Calu3 (cell line): ENCODE measurements around the gene KCNIP3. TPM values are rescaled to one million over a fixed set of nuclear protein-coding genes. Genes with fewer than 3 reads are reported as not detected.

ENCODE experiments used
- BruUV-seq: library from RNA; stranded (reverse); fragments of 400-500 nt; replicated peaks from 2 replicates; lab custom pipeline; 2021; lab: Mats Ljungman, UMichigan
- CTCF ChIA-PET: fragments of 300-600 bp; sonication (Branson Sonifier 250); formaldehyde crosslinking; loops from one replicate; lab custom pipeline; 2022; ENCODE audit warnings: antibody characterized with exemption; lab: Charles Lee
- DNase-seq: peaks from one replicate; pipeline ENCODE4 v3.0.0; 2022
- H3K27ac Mint-ChIP-seq: one replicate; pipeline ENCODE4 v1.8.0; 2022; ENCODE audit warnings: mixed read lengths; ENCODE audit not compliant: unreplicated experiment
- H3K27me3 Mint-ChIP-seq: one replicate; pipeline ENCODE4 v1.8.0; 2022; ENCODE audit warnings: mixed read lengths; ENCODE audit not compliant: unreplicated experiment
- H3K36me3 Mint-ChIP-seq: one replicate; pipeline ENCODE4 v1.8.0; 2022; ENCODE audit warnings: mild to moderate bottlenecking, moderate library complexity, mixed read lengths; ENCODE audit not compliant: insufficient read depth, unreplicated experiment
- H3K4me1 Mint-ChIP-seq: one replicate; pipeline ENCODE4 v1.8.0; 2022; ENCODE audit warnings: mild to moderate bottlenecking, low read depth, mixed read lengths; ENCODE audit not compliant: unreplicated experiment
- H3K4me3 Mint-ChIP-seq: one replicate; pipeline ENCODE4 v1.8.0; 2022; ENCODE audit warnings: mild to moderate bottlenecking, low read depth, moderate library complexity, mixed read lengths; ENCODE audit not compliant: unreplicated experiment
- H3K9me3 Mint-ChIP-seq: one replicate; pipeline ENCODE4 v1.8.0; 2022; ENCODE audit warnings: low read depth, mixed read lengths; ENCODE audit not compliant: unreplicated experiment
- intact Hi-C: fragments of 100-400 bp; cut with micrococcal nuclease; formaldehyde crosslinking; loops from one replicate; pipeline ENCODE4 v1.10.0; 2022; ENCODE audit not compliant: unreplicated experiment
- total RNA-seq: library from RNA; stranded (reverse); gene quantifications from 2 replicates; pipeline ENCODE4 v1.2.3, GENCODE V29; 2022
- TF ChIP-seq, protein P1 (sequence below): fragments of 200-600 bp; IDR thresholded peaks from one replicate; pipeline ENCODE4 v1.8.0; 2022; ENCODE audit warnings: antibody characterized with exemption; ENCODE audit not compliant: unreplicated experiment

Gene KCNIP3
- total RNA-seq, 1 experiment from 2014 or later, result 1.1 TPM

DNA sequence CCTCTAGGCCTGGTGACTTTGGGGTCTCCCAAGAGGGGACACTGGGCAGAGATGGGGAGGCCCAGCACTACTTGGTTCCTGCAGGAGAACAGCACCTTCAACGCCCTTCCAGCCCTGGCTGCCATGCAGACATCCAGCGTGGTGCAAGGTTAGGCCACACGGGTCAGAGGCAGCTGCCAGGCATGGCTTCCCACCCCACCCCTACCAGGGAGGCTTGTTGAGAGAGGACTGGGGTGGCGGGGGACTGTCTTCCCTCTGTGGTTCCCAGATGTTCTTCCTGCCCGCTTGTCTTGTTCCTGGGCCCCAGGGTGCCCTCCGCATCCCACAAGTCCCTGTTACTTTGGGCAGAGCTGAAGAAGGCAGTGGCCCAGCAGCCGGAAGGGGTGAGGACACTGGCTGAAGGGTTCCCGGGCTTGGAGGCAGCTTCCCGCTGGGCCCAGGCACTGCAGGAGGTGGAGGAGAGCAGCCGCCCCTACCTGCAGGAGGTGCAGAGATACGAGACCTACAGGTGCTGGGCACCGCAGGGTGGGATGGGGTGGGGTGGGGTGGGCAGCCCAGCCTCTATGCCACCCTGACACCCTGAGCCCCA, 18.4 kb upstream of the KCNIP3 start:
- Mint-ChIP-seq H3K27ac (no peak overlapping the region), H3K27me3 (no peaks in the 10 kb centered on the region), H3K9me3 (no peaks in the 10 kb centered on the region), H3K4me1 (peaks cover 16% of the 10 kb centered on the region), H3K36me3 (peaks cover 17% of the 10 kb centered on the region), H3K4me3 (no peak overlapping the region)
- TF ChIP-seq, protein P1, sequence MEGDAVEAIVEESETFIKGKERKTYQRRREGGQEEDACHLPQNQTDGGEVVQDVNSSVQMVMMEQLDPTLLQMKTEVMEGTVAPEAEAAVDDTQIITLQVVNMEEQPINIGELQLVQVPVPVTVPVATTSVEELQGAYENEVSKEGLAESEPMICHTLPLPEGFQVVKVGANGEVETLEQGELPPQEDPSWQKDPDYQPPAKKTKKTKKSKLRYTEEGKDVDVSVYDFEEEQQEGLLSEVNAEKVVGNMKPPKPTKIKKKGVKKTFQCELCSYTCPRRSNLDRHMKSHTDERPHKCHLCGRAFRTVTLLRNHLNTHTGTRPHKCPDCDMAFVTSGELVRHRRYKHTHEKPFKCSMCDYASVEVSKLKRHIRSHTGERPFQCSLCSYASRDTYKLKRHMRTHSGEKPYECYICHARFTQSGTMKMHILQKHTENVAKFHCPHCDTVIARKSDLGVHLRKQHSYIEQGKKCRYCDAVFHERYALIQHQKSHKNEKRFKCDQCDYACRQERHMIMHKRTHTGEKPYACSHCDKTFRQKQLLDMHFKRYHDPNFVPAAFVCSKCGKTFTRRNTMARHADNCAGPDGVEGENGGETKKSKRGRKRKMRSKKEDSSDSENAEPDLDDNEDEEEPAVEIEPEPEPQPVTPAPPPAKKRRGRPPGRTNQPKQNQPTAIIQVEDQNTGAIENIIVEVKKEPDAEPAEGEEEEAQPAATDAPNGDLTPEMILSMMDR, result no peak
- intact Hi-C loops, result no loop called here
- no peak for DNase-seq
- CTCF ChIA-PET, result no interaction called here
- no TSS peak for BruUV-seq

DNA sequence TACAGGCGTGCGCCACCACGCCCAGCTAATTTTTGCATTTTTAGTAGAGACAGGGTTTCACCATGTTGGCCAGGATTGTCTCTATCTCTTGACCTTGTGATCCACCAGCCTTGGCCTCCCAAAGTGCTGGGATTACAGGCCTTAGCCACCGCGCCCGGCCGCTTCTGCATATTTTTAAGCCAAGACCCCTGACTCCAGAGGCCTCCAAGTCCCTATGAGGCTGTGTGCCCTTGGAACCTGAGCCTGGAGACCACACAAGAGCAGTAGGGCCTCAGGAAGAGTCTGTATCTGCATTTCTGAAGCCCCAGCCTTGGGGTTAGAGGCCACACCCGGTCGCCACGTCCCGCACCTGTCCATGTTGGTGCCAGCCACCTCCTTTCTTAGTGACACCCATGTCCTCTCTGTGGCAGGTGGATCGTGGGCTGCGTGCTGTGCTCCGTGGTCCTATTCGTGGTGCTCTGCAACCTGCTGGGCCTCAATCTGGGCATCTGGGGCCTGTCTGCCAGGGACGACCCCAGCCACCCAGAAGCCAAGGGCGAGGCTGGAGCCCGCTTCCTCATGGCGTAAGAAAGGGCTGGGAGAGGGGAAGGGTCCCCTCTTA, 17.6 kb upstream of the KCNIP3 start:
- Mint-ChIP-seq H3K27ac (no peak overlapping the region), H3K9me3 (no peaks in the 10 kb centered on the region), H3K4me1 (peaks cover 13% of the 10 kb centered on the region), H3K27me3 (no peaks in the 10 kb centered on the region), H3K36me3 (peaks cover 12% of the 10 kb centered on the region), H3K4me3 (no peak overlapping the region)
- TF ChIP-seq, protein P1, result no peak
- BruUV-seq, result no TSS peak
- no peak for DNase-seq
- CTCF ChIA-PET, result no interaction called here
- intact Hi-C loops, result no loop called here

DNA sequence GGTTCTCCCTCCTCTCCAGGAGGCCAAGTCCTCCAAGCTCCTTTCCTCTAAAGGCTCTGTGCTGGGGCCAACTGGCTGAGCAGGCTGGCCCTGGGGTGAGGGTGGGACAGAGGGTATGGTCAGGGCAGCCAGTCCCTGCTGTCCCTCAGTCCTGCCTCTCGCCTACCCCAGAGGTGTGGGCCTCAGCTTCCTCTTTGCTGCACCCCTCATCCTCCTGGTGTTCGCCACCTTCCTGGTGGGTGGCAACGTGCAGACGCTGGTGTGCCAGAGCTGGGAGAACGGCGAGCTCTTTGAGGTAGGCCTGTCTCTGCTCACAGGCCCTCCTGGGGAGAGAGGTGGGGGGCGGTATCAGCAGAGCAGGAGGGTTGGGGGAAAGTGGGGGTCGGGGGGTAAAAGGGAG, 16.1 kb upstream of the KCNIP3 start:
- Mint-ChIP-seq H3K36me3 (peaks cover 7% of the 10 kb centered on the region), H3K27me3 (no peaks in the 10 kb centered on the region), H3K4me1 (peaks cover 5% of the 10 kb centered on the region), H3K9me3 (no peaks in the 10 kb centered on the region), H3K4me3 (no peak overlapping the region), H3K27ac (no peak overlapping the region)
- intact Hi-C loops, result no loop called here
- TF ChIP-seq, protein P1, result no peak
- BruUV-seq, result no TSS peak
- no peak for DNase-seq
- CTCF ChIA-PET, result no interaction called here

DNA sequence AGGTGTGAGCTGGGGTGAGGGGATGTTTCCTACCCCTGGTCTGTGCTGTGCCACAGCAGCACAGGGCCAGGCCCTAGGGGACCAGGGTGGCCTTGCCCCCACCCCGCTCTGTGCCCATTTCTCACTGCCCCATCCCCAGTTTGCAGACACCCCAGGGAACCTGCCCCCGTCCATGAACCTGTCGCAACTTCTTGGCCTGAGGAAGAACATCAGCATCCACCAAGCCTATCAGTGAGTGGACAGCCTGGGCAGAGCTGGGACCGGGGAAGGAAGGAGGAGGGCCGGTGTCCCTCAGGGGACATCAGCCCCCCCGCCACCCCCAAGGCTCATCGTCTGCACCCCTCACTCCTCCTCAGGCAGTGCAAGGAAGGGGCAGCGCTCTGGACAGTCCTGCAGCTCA, 15.4 kb upstream of the KCNIP3 start:
- DNase-seq, result no peak
- Mint-ChIP-seq H3K27ac (no peak overlapping the region), H3K9me3 (no peaks in the 10 kb centered on the region), H3K4me1 (no peaks in the 10 kb centered on the region), H3K4me3 (no peak overlapping the region), H3K27me3 (no peaks in the 10 kb centered on the region), H3K36me3 (peaks cover 7% of the 10 kb centered on the region)
- TF ChIP-seq, protein P1, result no peak
- CTCF ChIA-PET, result no interaction called here
- intact Hi-C loops, result no loop called here
- BruUV-seq, result no TSS peak
